ENCODE measurements around the gene PAK4. TPM values are rescaled to one million over a fixed set of nuclear protein-coding genes. Genes with fewer than 3 reads are reported as not detected.

Gene PAK4
- total and polyA plus RNA-seq, 2 of the 8 experiments (the other 6 are each of a cell fraction or from before 2014, with no cell fraction given), result 50.7 to 64.4 TPM

GRCh38 chr19:39125199-39125553, 410 bp upstream of the PAK4 start (continued):
- TF ChIP-seq SIX5 (IDR thresholded peaks at IDR 0.05; ENCODE audit: low read depth, low read length) (no peak), HDAC2 (IDR thresholded peaks at IDR 0.05; ENCODE audit: borderline replicate concordance in 1 of 2, low read depth in 2 of 2, low read length in 2 of 2) (peak in 1 of 2 experiments; percentile 100; a peak in 1 of 4 replicates), POLR2AphosphoS5 (IDR thresholded peaks at IDR 0.05; ENCODE audit: low read depth, low read length) (no peak)
